OCI-LY1 (cell line): ENCODE results near the gene KBTBD12.

ENCODE experiments used
- EZH2 ChIP-seq: fragments of 200-600 bp; sonication (generic), shearing (Covaris generic); IDR thresholded peaks from 2 replicates; pipeline ENCODE4 v1.8.0; 2017; ENCODE audit warnings: borderline replicate concordance, mixed run types, mild to moderate bottlenecking, antibody characterized with exemption, low read length, moderate library complexity, mixed read lengths
- TF ChIP-seq, protein P1 (sequence below): fragments of 200-600 bp; sonication (generic), shearing (Covaris generic); IDR thresholded peaks from 2 replicates; pipeline ENCODE4 v1.5.1; 2017; ENCODE audit warnings: mild to moderate bottlenecking, antibody characterized with exemption, low read length, moderate library complexity, mixed read lengths

DNA sequence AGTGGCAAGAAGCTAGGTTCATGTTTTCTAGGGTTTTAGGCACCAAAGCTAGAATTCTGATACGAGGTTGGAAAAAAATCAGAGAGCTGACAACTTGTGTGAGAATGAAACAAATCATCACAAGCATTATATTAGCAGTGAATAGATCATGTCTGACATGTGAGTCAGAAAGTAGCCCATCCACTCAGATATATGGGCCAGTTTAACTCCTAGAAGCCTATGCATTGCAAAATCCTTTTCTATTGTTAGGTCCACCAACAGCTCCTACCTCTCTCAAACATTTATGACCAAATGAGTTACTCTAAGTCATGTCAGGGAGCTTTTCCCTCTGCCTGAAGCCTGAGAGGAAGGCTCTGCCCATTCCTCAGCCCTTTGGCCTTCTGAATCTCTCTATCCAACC is 44.0 kb downstream of the KBTBD12 start:
- TF ChIP-seq, protein P1, sequence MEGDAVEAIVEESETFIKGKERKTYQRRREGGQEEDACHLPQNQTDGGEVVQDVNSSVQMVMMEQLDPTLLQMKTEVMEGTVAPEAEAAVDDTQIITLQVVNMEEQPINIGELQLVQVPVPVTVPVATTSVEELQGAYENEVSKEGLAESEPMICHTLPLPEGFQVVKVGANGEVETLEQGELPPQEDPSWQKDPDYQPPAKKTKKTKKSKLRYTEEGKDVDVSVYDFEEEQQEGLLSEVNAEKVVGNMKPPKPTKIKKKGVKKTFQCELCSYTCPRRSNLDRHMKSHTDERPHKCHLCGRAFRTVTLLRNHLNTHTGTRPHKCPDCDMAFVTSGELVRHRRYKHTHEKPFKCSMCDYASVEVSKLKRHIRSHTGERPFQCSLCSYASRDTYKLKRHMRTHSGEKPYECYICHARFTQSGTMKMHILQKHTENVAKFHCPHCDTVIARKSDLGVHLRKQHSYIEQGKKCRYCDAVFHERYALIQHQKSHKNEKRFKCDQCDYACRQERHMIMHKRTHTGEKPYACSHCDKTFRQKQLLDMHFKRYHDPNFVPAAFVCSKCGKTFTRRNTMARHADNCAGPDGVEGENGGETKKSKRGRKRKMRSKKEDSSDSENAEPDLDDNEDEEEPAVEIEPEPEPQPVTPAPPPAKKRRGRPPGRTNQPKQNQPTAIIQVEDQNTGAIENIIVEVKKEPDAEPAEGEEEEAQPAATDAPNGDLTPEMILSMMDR = no peak
- no peak for TF ChIP-seq EZH2
